ENCODE data around the gene TTYH3. TPM values are rescaled to one million over a fixed set of nuclear protein-coding genes. Genes with fewer than 3 reads are reported as not detected.

Gene TTYH3
- total RNA-seq, 4 donors from 2014 or later = 3.8 to 47.2 (median 25.2) TPM

DNA sequence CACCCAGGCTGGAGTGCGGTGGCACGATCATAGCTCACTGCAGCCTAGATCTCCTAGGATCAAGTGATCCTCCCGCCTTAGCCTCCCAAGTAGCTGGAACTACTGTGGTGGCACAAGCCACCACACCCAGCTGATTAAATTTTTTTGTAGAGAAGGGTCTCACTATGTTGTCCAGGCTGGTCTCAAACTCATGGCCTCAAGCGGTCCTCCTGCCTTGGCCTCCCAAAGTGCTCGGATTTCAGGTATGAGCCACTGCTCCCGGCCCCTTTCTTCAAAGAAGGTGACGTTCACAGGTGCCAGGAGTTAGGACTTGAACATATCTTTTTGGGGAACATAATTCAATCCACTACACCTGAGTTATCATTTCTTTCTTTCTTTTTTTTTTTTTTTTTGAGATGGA, 2.9 kb upstream of the TTYH3 start:
- DNase-seq = no peak
- TF ChIP-seq, protein P1, sequence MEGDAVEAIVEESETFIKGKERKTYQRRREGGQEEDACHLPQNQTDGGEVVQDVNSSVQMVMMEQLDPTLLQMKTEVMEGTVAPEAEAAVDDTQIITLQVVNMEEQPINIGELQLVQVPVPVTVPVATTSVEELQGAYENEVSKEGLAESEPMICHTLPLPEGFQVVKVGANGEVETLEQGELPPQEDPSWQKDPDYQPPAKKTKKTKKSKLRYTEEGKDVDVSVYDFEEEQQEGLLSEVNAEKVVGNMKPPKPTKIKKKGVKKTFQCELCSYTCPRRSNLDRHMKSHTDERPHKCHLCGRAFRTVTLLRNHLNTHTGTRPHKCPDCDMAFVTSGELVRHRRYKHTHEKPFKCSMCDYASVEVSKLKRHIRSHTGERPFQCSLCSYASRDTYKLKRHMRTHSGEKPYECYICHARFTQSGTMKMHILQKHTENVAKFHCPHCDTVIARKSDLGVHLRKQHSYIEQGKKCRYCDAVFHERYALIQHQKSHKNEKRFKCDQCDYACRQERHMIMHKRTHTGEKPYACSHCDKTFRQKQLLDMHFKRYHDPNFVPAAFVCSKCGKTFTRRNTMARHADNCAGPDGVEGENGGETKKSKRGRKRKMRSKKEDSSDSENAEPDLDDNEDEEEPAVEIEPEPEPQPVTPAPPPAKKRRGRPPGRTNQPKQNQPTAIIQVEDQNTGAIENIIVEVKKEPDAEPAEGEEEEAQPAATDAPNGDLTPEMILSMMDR (IDR thresholded peaks at IDR 0.05) = no peak
- TF ChIP-seq POLR2A (IDR thresholded peaks at IDR 0.05) = no peak
- Histone ChIP-seq H3K27ac (no peak overlapping the region), H3K4me1 (peaks cover 3 to 8% of the 10 kb centered on the region in 2 donors), H3K36me3 (no peaks in the 10 kb centered on the region), H3K4me3 (no peak overlapping the region), H3K9me3 (no peaks in the 10 kb centered on the region), H3K27me3 (no peaks in the 10 kb centered on the region)
- intact Hi-C loops (cut with DNase I; ENCODE audit: low total_unique reads) = no loop called here

DNA sequence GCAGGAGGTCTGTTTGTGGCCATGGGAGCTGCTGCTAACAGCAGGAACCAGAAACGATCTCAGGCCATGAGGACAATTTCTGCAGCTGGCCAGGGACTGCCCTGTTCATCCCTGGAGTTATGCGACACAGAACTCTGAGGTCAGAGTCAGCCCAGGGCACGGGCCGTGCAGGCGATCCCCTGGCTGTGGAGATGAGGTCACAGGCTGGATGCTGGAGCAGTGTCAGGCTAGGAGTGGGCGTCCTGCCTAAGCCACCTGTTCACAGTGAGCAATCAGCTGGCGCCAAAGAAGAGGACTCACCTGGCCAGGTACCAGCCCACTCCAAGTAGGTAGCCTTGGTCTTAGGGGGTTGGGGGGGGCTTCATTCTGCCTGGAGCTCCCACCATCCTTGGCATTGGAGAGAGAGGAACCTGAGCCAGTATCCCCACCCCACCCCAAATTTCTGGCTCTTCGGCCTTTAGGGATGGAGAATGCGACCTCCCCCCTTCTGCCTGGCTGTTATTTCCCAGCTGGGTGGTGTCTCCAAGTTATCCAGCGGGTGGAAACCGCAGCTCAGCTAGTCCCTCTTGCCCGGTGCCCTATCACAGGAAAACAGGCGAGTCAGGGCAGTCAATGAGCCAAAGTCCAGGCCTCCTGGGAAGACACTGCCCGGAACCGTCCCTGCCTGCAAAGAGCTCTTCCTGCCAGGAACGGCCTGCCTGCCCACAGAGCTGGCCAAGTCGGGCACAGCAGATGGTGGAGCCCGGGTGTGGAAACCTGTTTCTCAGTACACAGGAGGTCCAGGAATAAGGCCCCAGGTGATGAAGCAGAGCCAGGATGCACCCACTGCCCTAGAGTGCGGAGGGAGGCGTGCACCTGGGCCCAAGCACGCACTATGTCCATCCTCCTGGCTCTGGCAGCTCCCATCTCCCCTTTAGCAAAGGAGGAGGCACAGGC, 1.8 kb upstream of the TTYH3 start:
- no peaks in the 10 kb centered on the region for H3K9me3 ChIP-seq
- intact Hi-C loops (cut with DNase I; ENCODE audit: low total_unique reads) = loop anchor here (5.0 kb wide), 1 partner anchor 73 kb away; the partner anchor contains the start of genes BRAT1 and IQCE
- no peaks in the 10 kb centered on the region for H3K27me3 ChIP-seq
- DNase-seq = peak in 1 of 2 donors; percentile 52
- no peak overlapping the region for H3K4me3 ChIP-seq
- no peaks in the 10 kb centered on the region for H3K36me3 ChIP-seq
- no peak for TF ChIP-seq POLR2A (IDR thresholded peaks at IDR 0.05)
- TF ChIP-seq, protein P1 (IDR thresholded peaks at IDR 0.05) = no peak
- H3K4me1 ChIP-seq = peaks cover 8 to 15% of the 10 kb centered on the region in 2 donors
- H3K27ac ChIP-seq = peak overlapping the region; percentile 7 to 59

DNA sequence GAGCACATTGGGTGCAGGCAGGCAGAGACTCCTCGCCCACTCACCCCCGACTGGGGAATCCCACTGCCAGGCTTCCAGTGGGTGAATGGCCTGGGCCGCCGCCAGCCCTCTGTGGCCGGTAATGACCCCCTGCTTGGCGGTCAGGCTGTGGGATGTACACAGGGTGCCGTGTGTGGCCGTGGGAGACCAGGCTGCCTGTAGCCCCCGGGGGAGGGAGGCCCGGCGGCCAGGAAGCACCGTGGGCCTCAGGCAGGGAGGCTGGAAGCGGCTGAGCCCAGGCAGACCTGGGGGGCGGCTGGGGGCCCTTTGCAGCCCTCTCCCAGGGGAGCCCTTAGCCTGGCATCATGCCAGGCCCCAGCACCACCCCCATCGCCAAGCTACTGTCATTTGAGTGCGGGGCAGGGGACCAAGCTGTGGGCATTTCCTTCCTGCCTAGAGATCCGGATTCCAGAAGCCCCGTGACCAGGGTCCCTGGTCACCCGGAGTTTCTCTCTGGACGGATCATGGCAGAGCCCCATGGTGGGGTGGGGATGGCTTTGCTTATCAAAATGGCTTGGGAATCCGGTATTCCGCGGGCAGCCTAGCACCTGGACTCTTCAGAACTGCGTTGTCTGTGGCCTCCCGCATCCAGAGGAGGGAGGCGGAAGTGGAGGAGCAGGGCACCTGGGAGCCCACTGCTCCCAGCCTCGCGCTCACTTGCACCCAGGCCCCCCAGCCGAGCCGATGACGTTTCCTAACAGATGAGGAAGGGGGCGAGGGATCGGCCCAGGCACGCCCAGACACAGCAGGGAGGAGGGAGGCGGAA, 1.1 kb downstream of the TTYH3 start:
- no peaks in the 10 kb centered on the region for H3K36me3 ChIP-seq
- H3K27me3 ChIP-seq = no peaks in the 10 kb centered on the region
- peak overlapping the region; percentile 63 to 68 for H3K4me3 ChIP-seq
- H3K27ac ChIP-seq = peak overlapping the region; percentile 75 to 79
- peaks cover 6 to 15% of the 10 kb centered on the region in 2 donors for H3K4me1 ChIP-seq
- DNase-seq = peak; percentile 58 to 65
- intact Hi-C loops (cut with DNase I; ENCODE audit: low total_unique reads) = loop anchor here (5.0 kb wide), 1 partner anchor 76 kb away; the partner anchor contains the start of genes BRAT1 and IQCE
- TF ChIP-seq POLR2A (IDR thresholded peaks at IDR 0.05) = no peak
- TF ChIP-seq, protein P1 (IDR thresholded peaks at IDR 0.05) = no peak
- no peaks in the 10 kb centered on the region for H3K9me3 ChIP-seq

DNA sequence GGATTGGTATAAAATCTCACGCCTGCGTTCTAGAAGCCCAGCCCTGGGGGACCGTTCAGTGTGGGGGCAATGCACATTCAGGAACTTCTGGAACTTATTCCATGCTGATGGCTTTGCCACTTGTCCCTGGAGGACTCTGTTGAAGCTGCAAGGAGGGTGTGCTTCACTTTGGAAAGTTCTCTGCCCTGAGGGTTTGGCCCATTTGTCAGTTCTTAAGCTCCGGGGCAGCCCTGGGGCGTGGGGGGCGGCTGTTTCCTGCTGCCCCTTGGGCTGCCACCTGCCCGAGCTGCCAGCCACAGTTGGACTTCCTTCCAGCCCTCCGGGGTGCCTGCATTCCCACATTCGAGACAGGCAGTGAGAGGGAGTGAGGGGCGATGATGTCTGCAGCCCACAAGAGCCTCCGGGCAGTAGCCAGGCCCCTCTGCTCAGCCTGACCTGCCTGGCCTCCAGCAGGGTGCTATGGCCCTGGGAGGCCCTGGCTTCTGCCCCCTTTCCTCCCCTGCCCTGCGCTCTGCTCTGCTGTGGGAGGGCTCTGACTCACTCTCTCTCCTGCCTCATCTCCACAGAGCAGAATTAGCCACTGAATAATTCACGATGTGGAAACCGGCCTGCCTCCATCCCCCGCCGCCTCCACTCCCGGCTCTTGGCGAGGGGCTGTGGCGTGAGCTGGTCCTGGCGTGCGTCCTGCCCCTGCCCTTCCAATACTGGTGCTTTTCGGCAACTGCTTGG, 1.9 kb downstream of the TTYH3 start:
- intact Hi-C loops (cut with DNase I; ENCODE audit: low total_unique reads) = loop anchor here (5.0 kb wide), 1 partner anchor 76 kb away; the partner anchor contains the start of genes BRAT1 and IQCE
- H3K27ac ChIP-seq = peak overlapping the region; percentile 75 to 79
- no peaks in the 10 kb centered on the region for H3K27me3 ChIP-seq
- H3K9me3 ChIP-seq = no peaks in the 10 kb centered on the region
- H3K4me3 ChIP-seq = peak overlapping the region; percentile 63 to 68
- TF ChIP-seq, protein P1 (IDR thresholded peaks at IDR 0.05) = no peak
- peak in 1 of 2 donors; percentile 35 for TF ChIP-seq POLR2A (IDR thresholded peaks at IDR 0.05)
- no peaks in the 10 kb centered on the region for H3K36me3 ChIP-seq
- H3K4me1 ChIP-seq = peaks cover 6 to 23% of the 10 kb centered on the region in 2 donors
- DNase-seq = peak; percentile 78

Data from uterus (tissue), 4 donors.